Amygdala (tissue), 56 donors: Measurements from ENCODE around the gene RNF213.
A peak's percentile ranks its signal among the peaks of the same experiment; 100 is the strongest.

Source experiments
- DNase-seq, 56 donors: peaks; one replicate each; lab custom pipeline; 2025; lab: John Stamatoyannopoulos, UW

Gene RNF213

DNA sequence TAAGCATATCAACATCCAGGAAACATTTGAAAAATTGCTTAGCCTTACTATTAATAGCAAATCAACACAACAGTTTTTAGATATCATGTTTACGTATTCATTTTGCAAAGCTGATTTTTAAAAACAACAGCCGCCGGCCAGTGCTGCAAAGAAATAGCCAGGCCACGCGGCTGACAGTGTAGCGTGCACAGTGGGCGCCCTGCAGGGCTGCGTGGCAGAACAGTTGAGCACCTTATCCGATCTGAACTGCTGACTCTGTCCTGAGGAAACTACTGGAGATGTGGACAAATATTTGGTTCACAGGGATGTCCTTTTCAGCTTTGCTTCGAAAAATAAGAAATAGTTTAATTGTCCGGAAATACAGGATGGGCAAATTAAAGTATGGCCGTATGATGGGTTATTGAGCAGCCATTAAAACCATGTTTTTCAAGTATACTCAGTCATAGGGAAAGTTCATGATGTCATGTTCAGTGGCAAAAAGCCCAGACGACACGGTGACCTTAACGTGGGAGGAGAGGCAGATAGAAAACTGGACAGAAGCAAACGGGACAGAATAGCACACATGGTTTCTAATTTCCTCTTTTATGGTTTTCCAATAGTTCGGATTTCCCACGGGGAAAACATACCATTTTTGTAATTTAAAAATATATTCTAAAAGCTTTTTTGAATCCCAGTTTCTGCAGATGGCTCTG, 101.9 kb downstream of the RNF213 start:
- DNase-seq, result no peak

DNA sequence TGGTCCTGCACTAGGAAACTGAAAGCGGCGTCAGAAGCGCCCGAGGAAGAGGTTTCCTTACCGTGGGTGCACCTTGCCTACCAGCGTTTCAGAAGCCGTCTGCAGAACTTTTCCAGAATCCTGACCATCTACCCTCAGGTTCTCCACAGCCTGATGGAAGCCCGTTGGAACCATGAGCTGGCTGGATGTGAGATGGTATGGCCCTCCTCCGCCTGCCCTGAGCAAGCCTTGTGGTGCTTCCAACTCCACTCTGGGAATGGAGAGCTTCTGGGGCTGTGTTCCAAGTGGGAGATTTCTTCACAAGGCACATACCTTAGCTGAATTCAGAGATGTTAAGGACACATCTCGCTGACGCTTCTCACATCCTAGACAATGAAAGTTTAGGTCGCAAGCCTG, 102.5 kb downstream of the RNF213 start:
- DNase-seq, result no peak

GRCh38 chr17:80363518-80364090, 103.0 kb downstream of the RNF213 start:
- DNase-seq, result no peak

- peak in 4 of 56 donors; percentile 1 to 40 (median 15) for DNase-seq
Observed at GRCh38 chr17:80364091-80364691, 103.5 kb downstream of the RNF213 start.

GRCh38 chr17:80365001-80365965, 104.6 kb downstream of the RNF213 start:
- no peak for DNase-seq

GRCh38 chr17:80365983-80366382, 105.3 kb downstream of the RNF213 start:
- DNase-seq, result no peak

- no peak for DNase-seq
Observed at GRCh38 chr17:80367503-80367902, 106.9 kb downstream of the RNF213 start.

- DNase-seq, result no peak
Observed at GRCh38 chr17:80371196-80371595, 110.5 kb downstream of the RNF213 start.

- DNase-seq, result no peak
Observed at GRCh38 chr17:80372456-80372855, 111.8 kb downstream of the RNF213 start.

DNA sequence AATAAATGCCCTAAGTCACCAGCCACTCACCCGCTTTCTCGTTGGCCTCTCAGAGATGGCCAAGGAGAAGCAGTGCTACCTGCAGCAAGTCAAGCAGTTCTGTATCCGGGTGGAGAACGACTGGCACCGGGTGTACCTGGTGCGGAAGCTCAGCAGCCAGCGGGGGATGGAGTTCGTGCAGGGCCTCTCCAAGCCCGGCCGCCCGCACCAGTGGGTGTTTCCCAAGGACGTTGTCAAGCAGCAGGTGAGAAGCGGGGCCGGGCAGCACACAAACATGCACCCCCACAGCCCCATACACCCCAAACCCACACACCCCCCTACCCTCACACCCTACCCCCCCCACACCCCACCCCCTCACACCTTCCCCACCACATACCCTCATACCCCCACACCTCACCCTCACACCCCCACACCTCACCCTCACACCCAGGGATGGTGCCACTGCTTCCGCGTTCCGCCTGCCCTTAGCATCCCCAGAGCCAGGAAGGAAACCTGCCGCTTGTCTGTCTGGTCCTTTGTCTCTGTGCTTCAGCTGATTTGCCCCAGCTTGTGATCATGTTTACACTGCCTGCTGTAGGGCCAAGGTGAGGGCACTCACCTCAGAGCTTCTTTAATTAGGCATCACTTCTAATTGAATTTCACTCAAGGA, 112.4 kb downstream of the RNF213 start:
- no peak for DNase-seq

- DNase-seq, result no peak
Observed at GRCh38 chr17:80374039-80374731, 113.5 kb downstream of the RNF213 start.

GRCh38 chr17:80374732-80375585, 114.3 kb downstream of the RNF213 start:
- DNase-seq, result no peak

GRCh38 chr17:80376531-80376930, 115.9 kb downstream of the RNF213 start:
- DNase-seq, result no peak

DNA sequence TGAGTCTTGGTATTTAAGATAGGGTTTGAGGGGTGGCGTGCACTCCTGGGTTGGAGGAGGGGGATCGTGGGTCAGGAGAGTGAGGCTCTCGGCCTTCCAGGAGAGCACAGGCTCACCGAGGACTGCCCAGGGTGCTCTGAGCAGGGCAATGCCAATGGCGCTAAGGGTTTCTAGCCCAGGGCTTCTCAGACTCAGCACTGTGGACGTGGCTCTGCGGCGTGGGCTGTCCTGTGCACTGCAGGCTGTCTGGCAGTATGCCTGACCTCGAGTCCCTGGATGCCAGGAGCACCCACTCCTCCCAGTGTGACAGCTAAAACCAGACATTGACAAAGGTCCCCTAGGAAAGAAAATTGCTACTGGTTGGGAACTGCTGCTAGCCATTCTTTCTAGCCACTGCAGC, 117.1 kb downstream of the RNF213 start:
- DNase-seq, result no peak

- DNase-seq, result no peak
Observed at GRCh38 chr17:80379348-80379747, 118.7 kb downstream of the RNF213 start.

- DNase-seq, result no peak
Observed at GRCh38 chr17:80380068-80380467, 119.4 kb downstream of the RNF213 start.

DNA sequence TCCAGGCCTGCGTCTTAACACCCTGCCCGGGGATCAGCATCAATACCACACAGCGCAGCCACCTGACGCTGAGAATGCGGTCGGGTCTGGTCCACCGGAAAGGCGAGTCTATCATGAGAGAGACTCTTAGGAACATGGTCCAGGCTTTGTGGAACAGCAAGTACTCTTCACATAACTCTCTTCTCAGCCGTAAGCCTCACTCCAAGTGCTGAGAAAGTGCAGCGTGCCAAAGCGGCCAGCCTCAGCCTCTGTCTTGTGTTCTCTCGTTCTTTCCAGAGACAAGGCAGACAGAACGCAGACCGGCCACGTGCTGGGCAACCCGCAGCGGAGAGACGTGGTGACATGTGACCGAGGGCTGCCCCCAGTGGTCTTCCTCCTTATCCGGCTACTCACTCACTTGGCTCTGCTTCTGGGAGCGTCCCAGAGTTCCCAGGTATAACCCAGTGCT, 119.9 kb downstream of the RNF213 start:
- DNase-seq, result no peak

- DNase-seq, result no peak
Observed at GRCh38 chr17:80381416-80381923, 120.8 kb downstream of the RNF213 start.

DNA sequence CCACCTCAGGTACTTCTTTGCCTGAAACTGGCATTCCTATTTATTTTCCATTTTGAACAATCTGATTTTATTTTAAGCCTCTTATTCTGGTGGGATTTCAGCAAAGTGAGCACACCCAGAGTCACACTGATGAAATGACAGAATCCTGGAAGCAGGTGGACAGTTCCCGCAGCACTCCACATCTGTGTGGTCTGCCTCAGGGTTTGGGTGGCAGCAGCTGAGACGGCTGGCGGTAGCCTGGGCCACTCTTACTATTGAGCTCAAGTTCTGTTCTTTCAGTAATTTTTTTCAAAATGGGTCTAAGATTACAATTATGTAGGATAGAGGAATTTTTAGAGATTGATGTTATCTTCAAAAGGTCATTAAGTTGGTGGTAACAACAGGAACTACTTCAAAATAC, 121.8 kb downstream of the RNF213 start:
- DNase-seq, result no peak
